ENCODE data around the gene MTFR1L.
A peak's percentile ranks its signal among the peaks of the same experiment; 100 is the strongest.

Gene MTFR1L

GRCh38 chr1:25819491-25820246, at the start of gene MTFR1L:
Gene MTFR1L, plus strand, starts transcription at chr1:25819954. Its CDS starts 3,151 bp downstream, at chr1:25823105.
- peak; percentile 58 for DNase-seq

GRCh38 chr1:25770541-25771220, 49.1 kb upstream of the MTFR1L start:
- DNase-seq, result no peak

- DNase-seq, result peak; percentile 46
Observed at GRCh38 chr1:25771221-25772114, 48.3 kb upstream of the MTFR1L start.

- no peak for DNase-seq
Observed at GRCh38 chr1:25772164-25772563, 47.6 kb upstream of the MTFR1L start.

- no peak for DNase-seq
Observed at GRCh38 chr1:25772692-25773245, 47.0 kb upstream of the MTFR1L start.

- DNase-seq, result no peak
Observed at GRCh38 chr1:25773441-25774125, 46.2 kb upstream of the MTFR1L start.

- DNase-seq, result no peak
Observed at GRCh38 chr1:25774206-25774803, 45.4 kb upstream of the MTFR1L start.

GRCh38 chr1:25774921-25775771, 44.6 kb upstream of the MTFR1L start:
- peak; percentile 65 for DNase-seq

GRCh38 chr1:25779388-25779787, 40.4 kb upstream of the MTFR1L start:
- DNase-seq, result no peak

- DNase-seq, result no peak
Observed at GRCh38 chr1:25779894-25780293, 39.9 kb upstream of the MTFR1L start.

GRCh38 chr1:25780318-25781129, 39.2 kb upstream of the MTFR1L start:
- DNase-seq, result no peak

GRCh38 chr1:25781130-25781433, 38.7 kb upstream of the MTFR1L start:
- DNase-seq, result no peak

- no peak for DNase-seq
Observed at GRCh38 chr1:25782608-25783201, 37.0 kb upstream of the MTFR1L start.

GRCh38 chr1:25784575-25785051, 35.1 kb upstream of the MTFR1L start:
- DNase-seq, result no peak

GRCh38 chr1:25785333-25786067, 34.3 kb upstream of the MTFR1L start:
- no peak for DNase-seq

GRCh38 chr1:25786887-25787759, 32.6 kb upstream of the MTFR1L start:
- no peak for DNase-seq

- no peak for DNase-seq
Observed at GRCh38 chr1:25787760-25788166, 32.0 kb upstream of the MTFR1L start.

- no peak for DNase-seq
Observed at GRCh38 chr1:25790472-25790871, 29.3 kb upstream of the MTFR1L start.
